ENCODE measurements around the gene HTT.
A peak's percentile ranks its signal among the peaks of the same experiment; 100 is the strongest.

The HTT gene

GRCh38 chr4:3074078-3074845 is at the start of gene HTT, which contains the start of gene HTT-AS:
Gene HTT, plus strand, starts transcription at chr4:3074681. Its CDS starts 145 bp downstream, at chr4:3074826.
Gene HTT-AS, minus strand, starts transcription at chr4:3074538.
- DNase-seq (ENCODE audit: low read depth): peak; percentile 85

GRCh38 chr4:3025881-3026280 is 48.6 kb upstream of the HTT start:
- no peak for DNase-seq (ENCODE audit: low read depth)

DNA sequence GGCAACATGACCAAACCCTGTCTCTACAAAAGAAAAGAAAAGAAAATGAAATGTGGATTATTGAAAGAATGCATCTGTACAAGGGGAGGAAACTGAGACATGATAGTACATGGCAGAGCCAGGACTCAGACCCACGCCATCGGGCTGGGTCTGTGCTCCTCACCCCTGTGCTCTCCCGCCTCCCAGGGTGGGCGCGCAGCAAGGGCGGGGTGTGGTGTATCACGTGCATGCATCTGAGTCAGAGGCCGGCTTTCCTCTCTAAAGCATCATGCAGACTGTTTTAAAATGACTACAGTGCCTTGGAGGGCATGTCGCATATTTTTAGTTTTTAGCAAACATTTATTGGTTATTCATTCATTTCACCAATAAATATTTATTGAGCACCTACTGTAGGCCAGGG is 47.9 kb upstream of the HTT start:
- DNase-seq (ENCODE audit: low read depth): no peak

DNA sequence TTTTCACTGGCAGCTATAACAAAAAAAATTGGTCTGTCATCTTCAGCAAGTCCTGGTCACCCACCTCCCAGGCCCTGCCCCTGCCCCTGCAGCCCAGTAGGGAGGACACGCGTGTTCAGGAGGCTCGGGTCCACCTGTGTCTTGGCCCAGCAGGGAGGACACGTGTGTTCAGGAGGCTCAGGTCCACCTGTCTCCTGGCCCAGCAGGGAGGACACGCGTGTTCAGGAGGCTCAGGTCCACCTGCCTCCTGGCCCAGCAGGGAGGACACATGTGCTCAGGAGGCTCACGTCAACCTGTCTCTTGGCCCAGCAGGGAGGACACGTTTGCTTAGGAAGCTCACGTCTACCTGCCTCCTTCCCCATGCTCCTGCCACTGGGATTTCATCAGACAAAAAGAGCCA is 45.0 kb upstream of the HTT start:
- DNase-seq (ENCODE audit: low read depth): no peak

DNA sequence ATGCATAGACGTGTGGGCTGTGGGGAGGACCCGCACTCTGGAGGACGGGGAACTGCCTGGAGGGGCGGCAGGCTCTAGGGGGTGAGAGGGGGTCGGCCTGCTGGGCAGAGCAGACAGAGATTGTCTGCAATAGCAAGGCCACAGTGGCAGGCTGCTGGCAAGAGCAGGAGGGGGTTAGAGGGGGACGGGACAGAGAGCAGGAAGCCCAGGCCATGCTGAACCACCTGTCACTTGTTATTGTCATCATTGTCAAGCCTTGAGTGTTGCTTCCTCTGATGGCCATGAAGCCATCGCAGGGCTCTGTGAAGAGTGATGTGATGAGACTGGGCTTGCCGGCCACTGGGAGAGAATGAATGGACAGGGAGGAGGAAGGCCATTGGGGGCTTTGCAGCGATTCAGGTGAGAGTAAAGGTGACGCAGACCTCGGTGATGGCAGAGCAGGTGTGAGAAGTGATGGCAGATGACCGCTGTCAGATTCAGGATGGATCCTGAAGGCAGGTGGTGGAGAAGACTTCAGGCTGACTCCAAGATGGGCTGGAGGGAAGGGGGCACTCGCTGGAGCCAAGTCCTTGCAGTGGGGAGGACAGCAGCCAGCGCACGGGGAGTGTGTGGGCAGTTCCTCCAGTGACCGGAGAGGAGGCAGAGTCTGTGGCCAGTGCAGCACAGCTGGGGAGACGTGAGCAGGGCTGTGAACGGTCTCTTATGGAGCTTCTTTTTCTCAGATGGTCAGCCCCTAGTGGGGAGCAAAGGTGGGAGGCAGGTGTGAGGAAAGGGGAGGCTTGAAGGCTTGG is 43.7 kb upstream of the HTT start:
- DNase-seq (ENCODE audit: low read depth): no peak

GRCh38 chr4:3031357-3032082 is 43.0 kb upstream of the HTT start:
- DNase-seq (ENCODE audit: low read depth): no peak

DNA sequence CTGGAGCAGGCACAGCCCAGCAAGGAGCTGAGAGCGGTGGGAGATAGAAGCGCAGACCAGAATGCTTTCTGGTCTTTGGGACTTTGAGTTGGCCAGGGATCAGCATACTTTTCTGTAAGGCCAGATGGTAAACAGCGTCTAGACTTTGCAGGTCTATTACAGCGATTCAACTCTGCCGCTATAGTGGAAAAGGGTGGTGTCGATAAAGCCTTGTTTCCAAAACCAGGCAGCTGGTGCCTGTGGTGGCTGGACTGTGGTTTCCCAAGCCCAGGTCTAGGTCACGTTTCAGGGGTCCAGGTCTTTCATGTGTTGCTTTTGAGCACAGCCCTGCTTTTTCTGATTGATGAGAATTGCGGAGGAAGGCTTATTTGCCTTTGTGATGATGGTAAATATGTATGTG is 40.2 kb upstream of the HTT start:
- DNase-seq (ENCODE audit: low read depth): no peak

DNA sequence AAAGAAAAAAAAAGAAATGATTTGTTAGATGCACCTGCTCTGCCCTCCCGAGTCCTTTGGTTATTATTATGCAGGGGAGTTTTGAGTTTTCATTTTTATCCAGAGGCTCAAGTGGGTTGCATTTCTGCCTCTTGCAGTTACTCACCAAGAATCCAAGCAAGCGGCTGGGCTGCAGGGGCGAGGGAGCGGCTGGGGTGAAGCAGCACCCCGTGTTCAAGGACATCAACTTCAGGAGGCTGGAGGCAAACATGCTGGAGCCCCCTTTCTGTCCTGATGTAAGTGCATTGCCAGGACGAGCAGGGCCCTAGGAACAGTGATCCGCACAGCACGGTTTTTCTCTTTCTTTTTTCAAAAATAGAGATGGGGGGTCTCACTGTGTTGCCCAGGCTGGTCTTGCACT is 39.2 kb upstream of the HTT start:
- no peak for DNase-seq (ENCODE audit: low read depth)

DNA sequence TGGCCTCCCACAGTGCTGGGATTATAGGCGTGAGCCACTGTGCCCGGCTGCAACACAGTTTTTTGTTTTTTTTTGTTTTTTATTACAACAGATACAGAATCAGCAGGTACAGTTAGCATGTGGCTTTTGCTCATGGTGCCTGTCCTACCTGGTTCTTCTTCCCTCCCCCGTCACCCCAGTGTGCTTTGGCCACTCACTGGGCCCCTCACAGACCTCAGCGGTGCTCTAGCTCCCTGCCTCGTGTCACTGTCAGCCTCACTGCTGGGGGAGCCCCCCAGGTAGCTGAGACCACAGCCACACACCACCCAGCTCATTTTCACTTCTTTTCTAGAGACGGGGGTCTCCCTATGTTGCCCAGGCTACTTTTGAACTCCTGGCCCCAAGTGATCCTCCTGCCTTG is 38.8 kb upstream of the HTT start:
- DNase-seq (ENCODE audit: low read depth): no peak

DNA sequence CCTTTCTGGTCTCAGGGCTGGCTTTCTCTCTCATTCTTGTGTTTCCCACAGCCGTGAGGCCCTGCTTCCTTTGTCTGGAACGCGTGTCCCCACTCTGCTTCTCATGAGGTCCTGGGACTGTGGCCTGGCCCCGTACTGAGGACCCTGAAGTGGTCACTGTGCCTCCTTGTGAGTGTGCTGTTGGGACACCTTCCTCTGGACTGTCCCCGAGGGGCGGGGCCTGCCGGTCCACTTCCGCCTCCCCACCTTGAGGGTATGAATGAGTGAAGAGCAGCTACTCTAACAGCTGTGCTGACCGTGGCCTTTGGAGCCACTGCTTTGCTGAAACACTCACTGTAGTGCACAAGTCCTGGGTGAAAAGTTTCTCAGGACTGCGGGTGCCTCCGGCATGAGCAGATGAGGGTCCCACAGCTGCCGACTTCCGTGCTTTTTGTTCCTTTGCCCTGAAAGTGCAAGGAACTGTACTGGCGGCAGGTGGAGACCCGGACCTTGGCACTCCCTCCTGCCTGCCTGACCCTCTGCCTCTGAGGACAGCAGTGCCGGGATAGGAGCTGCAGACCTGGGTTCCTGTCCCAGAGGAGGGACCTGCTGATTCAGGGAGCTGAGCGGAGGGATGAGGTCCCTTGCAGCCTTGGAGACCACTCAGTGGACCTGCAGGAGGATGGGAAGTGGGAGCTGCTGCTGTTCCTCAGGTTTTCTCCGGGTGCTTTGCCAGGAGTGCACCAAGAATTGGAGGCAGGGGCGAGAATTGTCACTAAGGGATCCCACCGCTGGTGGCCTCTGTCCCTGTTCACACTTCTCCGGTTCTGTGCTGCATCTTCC is 38.1 kb upstream of the HTT start:
- DNase-seq (ENCODE audit: low read depth): no peak

- DNase-seq (ENCODE audit: low read depth): no peak
These were observed 36.5 kb upstream of the HTT start for GRCh38 chr4:3037957-3038461.

GRCh38 chr4:3039706-3040366 is 34.6 kb upstream of the HTT start:
- no peak for DNase-seq (ENCODE audit: low read depth)

- no peak for DNase-seq (ENCODE audit: low read depth)
These were observed 33.9 kb upstream of the HTT start for GRCh38 chr4:3040452-3041191.

DNA sequence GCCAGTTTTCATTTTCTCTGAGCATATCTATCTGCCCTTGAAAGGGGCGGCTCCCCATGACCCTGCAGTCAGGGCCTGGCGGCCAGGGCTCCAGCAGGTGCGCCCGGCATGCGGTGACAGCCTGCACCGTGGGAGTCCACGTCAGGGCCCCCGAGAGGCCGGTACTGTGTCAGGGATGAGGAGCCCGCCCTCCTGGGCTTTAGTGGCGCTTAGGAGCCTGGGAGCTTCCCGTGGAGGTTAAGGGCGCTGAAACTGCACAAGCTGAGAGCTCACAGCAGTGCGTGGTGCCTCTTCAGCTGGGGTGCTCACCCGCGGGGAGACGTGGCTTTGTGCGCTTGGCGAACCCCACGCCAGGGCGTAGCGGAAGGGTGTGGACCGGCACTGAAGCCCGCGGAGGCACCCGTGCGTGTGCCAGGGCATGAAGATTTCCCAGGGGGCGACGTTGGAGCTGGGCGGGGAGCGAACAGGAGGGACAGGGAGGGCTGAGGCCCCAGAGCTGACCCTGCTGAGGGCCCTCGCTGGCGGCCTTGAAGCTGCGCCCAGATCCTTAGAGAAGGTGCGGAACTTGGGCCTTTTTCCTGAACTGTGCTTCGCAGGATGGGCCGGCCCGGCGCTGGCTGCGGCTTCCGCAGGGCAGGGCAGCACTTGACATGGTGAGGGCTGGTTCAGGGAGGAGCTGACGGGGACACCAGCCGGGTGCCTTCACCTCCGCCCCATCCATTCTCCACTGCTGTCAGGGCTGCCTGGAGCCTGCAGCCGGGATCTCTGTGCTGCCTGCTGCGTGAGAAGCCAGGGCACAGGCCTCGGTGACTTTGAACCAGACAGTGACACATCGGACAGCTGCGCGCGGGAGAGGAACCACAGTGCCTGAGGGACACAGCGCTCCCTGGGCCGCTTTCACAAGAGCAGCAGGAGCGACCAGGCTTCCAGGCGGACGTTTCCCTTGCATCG is 33.0 kb upstream of the HTT start:
- DNase-seq (ENCODE audit: low read depth): peak; percentile 22

DNA sequence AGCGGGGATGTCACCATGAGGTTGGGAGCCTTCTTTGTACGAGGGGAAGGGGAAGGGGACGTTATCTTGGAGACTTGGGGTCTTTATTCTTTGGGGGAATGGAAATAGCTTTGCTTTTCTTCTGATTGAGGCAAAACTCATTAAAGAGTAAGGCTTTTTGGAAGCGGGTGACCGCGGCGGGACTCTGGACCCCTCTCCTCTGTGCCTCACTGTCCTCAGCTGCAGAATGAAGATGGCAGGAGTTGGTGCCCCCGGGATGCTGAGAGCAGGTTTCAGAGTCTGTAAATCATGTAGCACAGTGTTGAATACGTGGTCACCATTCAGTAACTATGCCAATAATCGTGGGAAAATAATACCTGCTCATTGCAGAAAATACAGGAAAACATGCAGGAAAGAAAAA is 32.3 kb upstream of the HTT start:
- DNase-seq (ENCODE audit: low read depth): no peak

DNA sequence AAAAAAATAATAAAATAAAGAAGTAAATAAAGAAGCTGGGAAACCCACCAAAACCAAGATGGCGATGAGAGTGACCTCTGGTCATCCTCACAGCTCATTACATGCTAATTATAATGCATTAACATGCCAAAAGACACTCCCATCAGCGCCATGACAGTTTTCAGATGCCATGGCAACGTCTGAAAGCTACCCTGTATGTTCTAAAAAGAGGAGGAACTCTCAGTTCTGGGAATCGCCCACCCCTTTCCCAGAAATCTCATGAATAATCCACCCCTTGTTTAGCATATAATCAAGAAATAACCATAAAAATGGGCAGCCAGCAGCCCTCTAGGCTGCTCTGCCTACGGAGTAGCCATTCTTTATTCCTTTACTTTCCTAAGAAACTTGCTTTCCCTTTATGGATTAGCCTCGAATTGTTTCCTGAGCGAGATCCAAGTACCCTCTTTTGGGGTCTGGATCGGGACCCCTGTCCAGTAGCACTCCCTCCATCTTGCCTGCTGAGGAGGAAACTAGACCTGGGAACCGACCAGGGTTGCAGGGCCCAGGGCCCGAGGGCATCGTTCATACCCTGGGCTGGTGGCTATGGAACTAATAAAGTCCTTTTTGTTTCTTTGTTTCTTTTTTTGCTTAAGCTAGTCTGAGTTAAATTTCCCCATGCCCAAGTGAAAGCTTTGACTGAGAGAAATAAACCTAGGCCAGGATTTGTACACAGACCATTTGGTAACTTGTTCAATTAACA is 31.0 kb upstream of the HTT start:
- DNase-seq (ENCODE audit: low read depth): no peak

- peak; percentile 63 for DNase-seq (ENCODE audit: low read depth)
These were observed 29.3 kb upstream of the HTT start for GRCh38 chr4:3044870-3045819.
